Mammary epithelial cell (primary cell): ENCODE results near the gene FGF5.
A peak's percentile ranks its signal among the peaks of the same experiment; 100 is the strongest.

Experiments
- CTCF ChIP-seq, 2 donors: IDR thresholded peaks in 1 of 2; conservative IDR thresholded peaks in 1 of 2; 2 replicates each; pipeline ENCODE4 v1.5.1; 2011 to 2012; ENCODE audit warnings: inconsistent platforms in 2 of 2, low read length in 2 of 2, mild to moderate bottlenecking in 2 of 2, control low read depth in 1 of 2, low read depth in 1 of 2; ENCODE audit not compliant: insufficient read depth in 1 of 2; ENCODE audit errors: extremely low read depth in 1 of 2
- EZH2 ChIP-seq: IDR thresholded peaks from 2 replicates; pipeline ENCODE4 v1.6.1; 2012; ENCODE audit warnings: low read length, inconsistent platforms, borderline replicate concordance

DNA sequence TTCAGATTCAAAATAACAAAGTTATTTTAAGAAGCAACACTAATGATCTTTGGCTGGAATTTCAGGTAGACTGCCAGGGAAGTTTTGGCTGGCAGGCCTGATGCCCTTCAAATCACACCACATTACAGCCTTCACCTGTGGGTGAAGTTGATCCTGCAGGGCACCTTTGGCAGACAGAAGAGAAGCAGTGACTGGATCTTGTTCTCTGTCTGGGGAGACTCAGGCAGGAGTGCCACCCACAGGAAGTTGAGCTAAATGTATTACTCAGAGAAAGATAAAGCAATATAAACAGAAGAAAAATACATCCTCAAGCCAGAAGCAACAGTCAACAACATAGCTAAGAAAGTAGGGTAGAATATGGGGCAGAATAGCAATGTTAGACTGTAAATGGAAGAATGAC lies 56.3 kb downstream of the FGF5 start:
- TF ChIP-seq CTCF (conservative IDR thresholded peaks at IDR 0.05 in 1 of 2, IDR thresholded peaks at IDR 0.05 in 1 of 2; ENCODE audit: extremely low read depth in 1 of 2, insufficient read depth in 1 of 2, low read depth in 1 of 2, low read length in 2 of 2) = peak; percentile 54 to 63
- no peak for TF ChIP-seq EZH2
